Nephron progenitor cell (in vitro differentiated cells): ENCODE results near the gene COL26A1.

Source experiments
- DNase-seq: peaks from one replicate; pipeline ENCODE4 v3.0.0; 2021
- H3K27ac Mint-ChIP-seq: 2 replicates; pipeline ENCODE4 v1.8.0; 2021; ENCODE audit warnings: mild to moderate bottlenecking, moderate library complexity, mixed read lengths
- H3K27me3 Mint-ChIP-seq: 2 replicates; pipeline ENCODE4 v1.8.0; 2021; ENCODE audit warnings: mild to moderate bottlenecking, low read depth, mixed read lengths; ENCODE audit not compliant: poor library complexity
- H3K36me3 Mint-ChIP-seq: 2 replicates; pipeline ENCODE4 v1.8.0; 2021; ENCODE audit warnings: low read depth, mixed read lengths
- H3K4me1 Mint-ChIP-seq: 2 replicates; pipeline ENCODE4 v1.8.0; 2021; ENCODE audit warnings: mixed read lengths
- H3K4me3 Mint-ChIP-seq: 2 replicates; pipeline ENCODE4 v1.8.0; 2021; ENCODE audit warnings: mild to moderate bottlenecking, moderate library complexity, mixed read lengths
- H3K9me3 Mint-ChIP-seq: 2 replicates; pipeline ENCODE4 v1.8.0; 2021; ENCODE audit warnings: mild to moderate bottlenecking, moderate library complexity, mixed read lengths
- TF ChIP-seq, protein P1 (sequence below): fragments of 200-600 bp; sonication (generic); IDR thresholded peaks from 2 replicates; pipeline ENCODE4 v1.5.0; 2021; ENCODE audit warnings: antibody characterized with exemption

The COL26A1 gene

DNA sequence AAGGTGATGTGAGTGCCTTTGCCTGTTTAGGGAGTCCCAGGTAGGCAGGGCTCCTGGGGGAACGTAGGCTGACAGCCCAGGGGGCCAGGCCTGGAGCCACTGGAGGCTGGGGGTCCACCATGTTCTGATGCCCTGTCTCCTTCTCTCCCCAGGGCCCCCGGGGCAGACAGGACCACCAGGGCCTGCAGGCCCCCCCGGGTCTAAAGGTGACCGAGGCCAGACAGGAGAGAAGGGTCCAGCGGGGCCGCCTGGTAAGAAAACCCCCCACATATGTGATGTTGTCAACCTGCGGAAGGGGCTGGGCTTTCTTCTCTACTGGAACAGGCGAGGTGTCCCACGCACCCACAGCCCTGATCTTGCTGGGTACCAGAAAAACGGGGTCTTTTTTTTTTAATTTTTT, 181.2 kb downstream of the COL26A1 start:
- DNase-seq: no peak
- Mint-ChIP-seq H3K4me1 (peaks cover 5% of the 10 kb centered on the region), H3K4me3 (no peak overlapping the region), H3K27me3 (no peaks in the 10 kb centered on the region), H3K36me3 (peaks cover 39% of the 10 kb centered on the region), H3K9me3 (no peaks in the 10 kb centered on the region), H3K27ac (no peak overlapping the region)
- TF ChIP-seq, protein P1, sequence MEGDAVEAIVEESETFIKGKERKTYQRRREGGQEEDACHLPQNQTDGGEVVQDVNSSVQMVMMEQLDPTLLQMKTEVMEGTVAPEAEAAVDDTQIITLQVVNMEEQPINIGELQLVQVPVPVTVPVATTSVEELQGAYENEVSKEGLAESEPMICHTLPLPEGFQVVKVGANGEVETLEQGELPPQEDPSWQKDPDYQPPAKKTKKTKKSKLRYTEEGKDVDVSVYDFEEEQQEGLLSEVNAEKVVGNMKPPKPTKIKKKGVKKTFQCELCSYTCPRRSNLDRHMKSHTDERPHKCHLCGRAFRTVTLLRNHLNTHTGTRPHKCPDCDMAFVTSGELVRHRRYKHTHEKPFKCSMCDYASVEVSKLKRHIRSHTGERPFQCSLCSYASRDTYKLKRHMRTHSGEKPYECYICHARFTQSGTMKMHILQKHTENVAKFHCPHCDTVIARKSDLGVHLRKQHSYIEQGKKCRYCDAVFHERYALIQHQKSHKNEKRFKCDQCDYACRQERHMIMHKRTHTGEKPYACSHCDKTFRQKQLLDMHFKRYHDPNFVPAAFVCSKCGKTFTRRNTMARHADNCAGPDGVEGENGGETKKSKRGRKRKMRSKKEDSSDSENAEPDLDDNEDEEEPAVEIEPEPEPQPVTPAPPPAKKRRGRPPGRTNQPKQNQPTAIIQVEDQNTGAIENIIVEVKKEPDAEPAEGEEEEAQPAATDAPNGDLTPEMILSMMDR: no peak

DNA sequence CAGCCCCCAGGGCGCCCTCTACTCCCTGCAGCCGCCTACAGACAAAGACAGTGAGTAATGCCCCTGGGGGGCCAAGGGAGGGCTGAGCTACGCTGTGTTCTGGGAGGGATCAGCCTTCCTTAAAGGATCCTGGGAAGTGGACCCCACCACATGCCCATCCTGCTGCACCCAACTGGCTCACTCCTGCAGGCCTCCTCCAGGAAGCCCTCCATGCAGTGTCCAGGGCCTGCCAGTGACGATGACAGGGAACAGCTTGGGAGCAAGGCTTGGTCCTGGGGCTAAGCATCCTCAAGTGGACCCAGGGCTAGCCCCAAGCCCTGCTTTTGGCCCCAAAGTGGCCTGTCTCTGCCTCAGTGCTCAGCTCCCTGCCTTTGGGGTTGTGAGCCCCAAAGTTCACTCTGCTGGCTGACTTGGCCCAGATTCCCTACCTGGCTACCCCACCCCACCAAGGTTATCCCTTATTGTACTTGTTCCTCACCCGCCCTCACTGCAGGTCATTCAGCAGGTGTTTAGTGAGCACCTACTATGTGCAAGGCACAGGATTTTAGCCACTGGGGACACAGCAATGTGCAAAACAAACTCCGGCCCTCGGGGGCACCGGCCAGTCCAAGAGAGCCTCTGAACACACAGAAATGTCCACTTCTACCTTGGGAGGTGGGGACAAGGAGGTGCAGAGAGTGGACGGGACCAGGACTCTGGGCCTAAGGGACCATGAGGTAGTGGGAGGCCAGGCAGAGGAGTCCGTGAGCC, 182.9 kb downstream of the COL26A1 start:
- TF ChIP-seq, protein P1: no peak
- Mint-ChIP-seq H3K27me3 (no peaks in the 10 kb centered on the region), H3K9me3 (no peaks in the 10 kb centered on the region), H3K27ac (no peak overlapping the region), H3K36me3 (peaks cover 49% of the 10 kb centered on the region), H3K4me3 (no peak overlapping the region), H3K4me1 (no peaks in the 10 kb centered on the region)
- no peak for DNase-seq

DNA sequence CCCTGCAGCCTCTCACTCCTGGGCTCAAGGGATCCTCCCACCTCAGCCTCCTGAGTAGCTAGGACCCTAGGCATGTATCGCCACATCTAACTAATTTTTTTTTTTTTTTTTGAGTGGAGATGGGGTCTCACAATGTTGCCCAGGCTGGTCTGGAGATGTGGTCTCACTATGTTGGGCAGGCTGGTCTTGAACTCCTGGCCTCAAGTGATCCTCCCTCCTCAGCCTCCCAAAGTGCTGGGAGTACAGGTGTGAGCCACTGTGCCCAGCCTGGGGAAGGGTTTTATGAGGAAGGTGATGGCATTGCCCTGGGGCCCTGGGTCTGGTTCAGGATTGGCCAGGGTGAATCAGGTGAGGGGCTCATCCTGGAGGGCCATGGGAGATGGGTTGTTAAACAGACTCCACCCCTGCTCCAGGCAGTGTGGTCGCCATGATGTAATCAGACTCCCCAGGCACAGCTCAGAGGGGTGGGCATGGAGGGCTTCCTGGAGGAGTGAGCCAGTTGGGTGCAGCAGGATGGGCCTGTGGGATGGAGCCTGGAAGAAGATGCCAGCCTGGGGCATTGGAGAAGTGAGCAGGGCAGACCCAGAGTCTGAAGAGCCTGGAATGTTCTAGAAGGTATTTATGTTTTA, 183.7 kb downstream of the COL26A1 start:
- TF ChIP-seq, protein P1: no peak
- no peak for DNase-seq
- Mint-ChIP-seq H3K4me3 (no peak overlapping the region), H3K27ac (peak overlapping the region; percentile 29), H3K9me3 (no peaks in the 10 kb centered on the region), H3K36me3 (peaks cover 50% of the 10 kb centered on the region), H3K4me1 (no peaks in the 10 kb centered on the region), H3K27me3 (no peaks in the 10 kb centered on the region)

DNA sequence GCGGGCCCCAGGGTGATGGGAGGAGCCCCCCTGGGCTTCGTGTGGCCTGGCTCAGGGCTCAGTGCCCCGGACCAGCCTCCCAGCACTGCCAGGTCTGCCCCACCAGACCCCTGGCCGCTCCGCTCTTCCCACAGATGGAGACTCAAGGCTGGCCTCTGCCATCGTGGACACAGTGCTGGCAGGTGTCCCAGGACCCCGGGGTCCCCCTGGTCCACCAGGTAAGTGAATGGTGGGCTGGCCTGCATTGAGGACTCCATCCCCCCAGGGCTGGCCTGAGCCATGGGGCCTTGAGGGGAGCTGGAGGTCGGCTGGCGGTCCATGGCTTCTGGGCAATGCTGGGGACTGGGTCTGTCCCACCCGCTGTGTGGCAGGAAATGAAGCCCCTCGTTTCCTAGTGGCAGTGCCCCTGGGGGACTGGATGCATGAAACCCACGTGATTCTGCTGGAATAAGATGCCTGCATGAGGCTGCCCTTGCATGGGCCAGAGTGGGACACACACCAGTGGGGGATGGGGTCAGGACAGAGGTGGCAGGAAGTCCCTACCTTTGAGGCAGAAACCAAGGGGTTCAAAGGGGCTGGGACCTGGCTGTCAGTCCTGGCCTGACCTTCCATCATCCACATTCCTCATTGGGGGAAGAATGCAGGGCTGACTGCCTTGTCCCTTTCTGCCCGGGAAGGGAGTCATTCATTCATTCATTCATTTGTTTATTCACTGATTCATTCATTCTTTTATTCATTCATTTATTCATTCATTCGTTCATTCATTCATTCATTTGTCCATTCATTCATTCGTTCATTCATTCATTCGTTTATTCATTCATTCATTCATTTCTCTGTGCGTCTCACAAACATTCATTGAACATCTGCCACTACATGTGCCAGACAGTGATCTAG, 184.6 kb downstream of the COL26A1 start:
- H3K36me3 Mint-ChIP-seq: peaks cover 56% of the 10 kb centered on the region
- no peak overlapping the region for H3K4me3 Mint-ChIP-seq
- TF ChIP-seq, protein P1: no peak
- no peaks in the 10 kb centered on the region for H3K27me3 Mint-ChIP-seq
- DNase-seq: no peak
- H3K9me3 Mint-ChIP-seq: no peaks in the 10 kb centered on the region
- H3K27ac Mint-ChIP-seq: no peak overlapping the region
- no peaks in the 10 kb centered on the region for H3K4me1 Mint-ChIP-seq

DNA sequence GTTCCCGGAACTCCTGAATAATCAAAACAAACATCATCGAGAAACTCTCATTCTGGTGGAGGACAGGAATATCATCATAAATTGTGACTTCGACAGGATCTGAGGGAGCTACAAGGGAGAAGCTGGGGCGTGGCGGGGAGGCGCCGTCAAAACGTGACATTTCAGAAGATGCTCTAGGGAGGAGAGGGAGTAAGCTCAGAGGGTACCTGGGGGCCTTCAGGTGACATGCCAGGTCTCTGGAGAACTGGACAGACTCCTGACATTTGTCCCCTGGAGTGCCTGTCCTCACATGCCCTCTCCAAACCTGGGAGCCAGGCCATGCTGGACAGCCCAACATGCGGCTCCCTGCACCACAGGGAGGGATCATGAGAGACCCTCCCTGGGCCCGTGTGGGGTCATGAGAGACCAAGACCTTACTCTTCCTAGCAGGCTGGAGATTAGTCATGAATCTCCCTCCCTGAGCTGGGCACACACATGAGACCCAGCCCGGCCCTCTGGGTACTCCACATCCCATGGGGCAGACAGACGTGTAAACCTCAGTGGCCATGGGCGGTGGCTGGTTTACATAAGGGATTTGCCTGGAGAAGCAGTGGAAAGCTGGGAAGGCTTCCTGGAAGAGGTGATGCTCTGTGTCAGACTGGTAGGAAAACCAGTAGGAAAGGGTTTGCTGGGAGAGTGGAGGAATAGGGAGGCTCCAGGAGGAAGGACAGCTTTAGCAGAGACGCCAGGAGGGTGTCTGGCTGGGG, 185.4 kb downstream of the COL26A1 start:
- Mint-ChIP-seq H3K36me3 (peaks cover 48% of the 10 kb centered on the region), H3K4me1 (no peaks in the 10 kb centered on the region), H3K4me3 (no peak overlapping the region), H3K27ac (peak overlapping the region; percentile 42), H3K9me3 (no peaks in the 10 kb centered on the region), H3K27me3 (no peaks in the 10 kb centered on the region)
- TF ChIP-seq, protein P1: no peak
- DNase-seq: no peak
